ENCODE measurements around the gene KIF13A.

DNA sequence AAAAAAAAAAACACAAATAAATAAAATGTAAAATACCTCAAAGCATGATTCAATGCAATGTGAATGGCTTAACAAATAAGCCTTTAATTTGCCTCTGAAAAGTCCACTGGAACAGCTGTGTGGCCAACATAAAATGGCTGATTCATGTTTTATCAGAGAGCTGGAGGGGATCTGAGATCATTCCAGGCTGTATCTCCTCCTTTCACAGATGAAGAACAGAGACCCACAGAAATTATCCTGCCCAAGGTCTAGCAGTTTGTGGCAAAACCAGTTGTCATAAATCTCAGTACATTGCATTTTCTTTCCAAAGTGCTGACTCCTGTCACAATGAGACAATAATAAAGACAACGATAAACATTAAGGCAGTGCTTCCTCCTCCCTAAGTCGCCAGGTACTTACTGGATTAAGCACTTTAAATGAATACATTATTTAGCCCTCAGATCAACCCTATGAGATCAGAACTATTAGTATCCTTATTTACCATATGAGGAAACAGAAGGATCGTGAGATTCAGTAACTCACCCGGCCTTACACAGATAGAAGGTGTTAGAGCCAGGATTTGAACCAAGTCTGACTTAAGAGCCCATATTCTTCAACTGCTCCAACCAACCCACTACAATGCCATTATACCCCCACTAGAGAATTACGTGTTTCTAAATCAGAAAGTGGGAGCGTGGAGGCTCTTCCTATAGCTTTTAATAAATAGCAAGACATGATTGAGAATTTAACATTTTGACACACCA, 118.3 kb downstream of the KIF13A start:
- no peak for TF ChIP-seq POLR2A (IDR thresholded peaks at IDR 0.05)
- TF ChIP-seq, protein P1, sequence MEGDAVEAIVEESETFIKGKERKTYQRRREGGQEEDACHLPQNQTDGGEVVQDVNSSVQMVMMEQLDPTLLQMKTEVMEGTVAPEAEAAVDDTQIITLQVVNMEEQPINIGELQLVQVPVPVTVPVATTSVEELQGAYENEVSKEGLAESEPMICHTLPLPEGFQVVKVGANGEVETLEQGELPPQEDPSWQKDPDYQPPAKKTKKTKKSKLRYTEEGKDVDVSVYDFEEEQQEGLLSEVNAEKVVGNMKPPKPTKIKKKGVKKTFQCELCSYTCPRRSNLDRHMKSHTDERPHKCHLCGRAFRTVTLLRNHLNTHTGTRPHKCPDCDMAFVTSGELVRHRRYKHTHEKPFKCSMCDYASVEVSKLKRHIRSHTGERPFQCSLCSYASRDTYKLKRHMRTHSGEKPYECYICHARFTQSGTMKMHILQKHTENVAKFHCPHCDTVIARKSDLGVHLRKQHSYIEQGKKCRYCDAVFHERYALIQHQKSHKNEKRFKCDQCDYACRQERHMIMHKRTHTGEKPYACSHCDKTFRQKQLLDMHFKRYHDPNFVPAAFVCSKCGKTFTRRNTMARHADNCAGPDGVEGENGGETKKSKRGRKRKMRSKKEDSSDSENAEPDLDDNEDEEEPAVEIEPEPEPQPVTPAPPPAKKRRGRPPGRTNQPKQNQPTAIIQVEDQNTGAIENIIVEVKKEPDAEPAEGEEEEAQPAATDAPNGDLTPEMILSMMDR (IDR thresholded peaks at IDR 0.05): no peak
